Loucy (cell line): ENCODE data around the gene WNK2.

Experiments
- EZH2phosphoT487 ChIP-seq: fragments of 200-600 bp; IDR thresholded peaks from 2 replicates; pipeline ENCODE4 v1.6.1; 2018; ENCODE audit warnings: antibody characterized with exemption, mild to moderate bottlenecking, moderate library complexity, borderline replicate concordance
- TF ChIP-seq, protein P1 (sequence below): fragments of 200-600 bp; sonication (generic); conservative IDR thresholded peaks from 2 replicates; pipeline ENCODE4 v1.5.1; 2014; ENCODE audit warnings: mild to moderate bottlenecking, antibody characterized with exemption, low read length

DNA sequence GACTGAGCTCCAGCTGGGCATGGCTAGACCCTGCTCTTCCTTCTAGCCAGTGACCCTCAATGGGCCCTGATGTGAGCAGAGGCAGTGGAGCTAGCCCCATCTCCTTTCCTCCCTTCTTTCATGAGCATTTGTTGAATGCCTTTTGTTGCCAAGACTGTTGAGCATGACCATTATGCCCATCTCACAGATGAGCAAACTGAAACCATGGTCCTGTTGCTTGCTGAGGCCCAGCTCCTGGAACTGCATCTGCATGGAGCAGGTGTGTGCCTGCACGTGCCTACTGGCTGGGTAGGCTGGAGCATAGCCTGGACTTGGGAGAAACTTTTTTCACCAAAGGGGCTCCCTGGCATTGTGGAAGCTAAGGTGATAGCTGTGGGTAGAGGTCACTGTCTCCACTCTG, 3.0 kb upstream of the WNK2 start:
- TF ChIP-seq, protein P1, sequence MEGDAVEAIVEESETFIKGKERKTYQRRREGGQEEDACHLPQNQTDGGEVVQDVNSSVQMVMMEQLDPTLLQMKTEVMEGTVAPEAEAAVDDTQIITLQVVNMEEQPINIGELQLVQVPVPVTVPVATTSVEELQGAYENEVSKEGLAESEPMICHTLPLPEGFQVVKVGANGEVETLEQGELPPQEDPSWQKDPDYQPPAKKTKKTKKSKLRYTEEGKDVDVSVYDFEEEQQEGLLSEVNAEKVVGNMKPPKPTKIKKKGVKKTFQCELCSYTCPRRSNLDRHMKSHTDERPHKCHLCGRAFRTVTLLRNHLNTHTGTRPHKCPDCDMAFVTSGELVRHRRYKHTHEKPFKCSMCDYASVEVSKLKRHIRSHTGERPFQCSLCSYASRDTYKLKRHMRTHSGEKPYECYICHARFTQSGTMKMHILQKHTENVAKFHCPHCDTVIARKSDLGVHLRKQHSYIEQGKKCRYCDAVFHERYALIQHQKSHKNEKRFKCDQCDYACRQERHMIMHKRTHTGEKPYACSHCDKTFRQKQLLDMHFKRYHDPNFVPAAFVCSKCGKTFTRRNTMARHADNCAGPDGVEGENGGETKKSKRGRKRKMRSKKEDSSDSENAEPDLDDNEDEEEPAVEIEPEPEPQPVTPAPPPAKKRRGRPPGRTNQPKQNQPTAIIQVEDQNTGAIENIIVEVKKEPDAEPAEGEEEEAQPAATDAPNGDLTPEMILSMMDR, result no peak
- no peak for TF ChIP-seq EZH2phosphoT487
